Stimulated activated CD8-positive, alpha-beta memory T cell treated with anti-CD3 and anti-CD28 coated beads, Interleukin-4, amount 100 ng/mL, for 48 hours (primary cell): ENCODE data around the gene KHSRP.
"Not testable (repeated sequence)": the region's sequence is repeated elsewhere in the genome, so short reads cannot be mapped to it uniquely, and the experiment has no call there.

Source experiments
- DNase-seq: peaks from one replicate; pipeline ENCODE4 v3.0.0-alpha.2; 2020

Gene KHSRP

GRCh38 chr19:6417713-6418561 is 6.7 kb downstream of the KHSRP start:
- no peak for DNase-seq

- DNase-seq: no peak
Measured at GRCh38 chr19:6416658-6417405, 7.8 kb downstream of the KHSRP start.

GRCh38 chr19:6415591-6416190 is 8.9 kb downstream of the KHSRP start:
- no peak for DNase-seq

- DNase-seq: no peak
Measured at GRCh38 chr19:6414793-6415590, 9.6 kb downstream of the KHSRP start.

GRCh38 chr19:6413721-6414643 is 10.6 kb downstream of the KHSRP start:
- DNase-seq: no peak

GRCh38 chr19:6413291-6413690 is 11.3 kb downstream of the KHSRP start:
- no peak for DNase-seq

GRCh38 chr19:6412447-6413091 is 12.0 kb downstream of the KHSRP start:
- peak; percentile 77 for DNase-seq

- DNase-seq: no peak
Measured at GRCh38 chr19:6412061-6412446, 12.6 kb downstream of the KHSRP start.

- no peak for DNase-seq
Measured at GRCh38 chr19:6409346-6409745, 15.3 kb downstream of the KHSRP start.

GRCh38 chr19:6406401-6406800 is 18.2 kb downstream of the KHSRP start:
- DNase-seq: no peak

- DNase-seq: no peak
Measured at GRCh38 chr19:6402837-6403608, 21.6 kb downstream of the KHSRP start.

GRCh38 chr19:6402058-6402457 is 22.6 kb downstream of the KHSRP start:
- no peak for DNase-seq

- DNase-seq: not testable (repeated sequence)
Measured at GRCh38 chr19:6400062-6400944, 24.3 kb downstream of the KHSRP start.

GRCh38 chr19:6396305-6396704 is 28.3 kb downstream of the KHSRP start:
- DNase-seq: no peak

- DNase-seq: no peak
Measured at GRCh38 chr19:6394831-6395230, 29.8 kb downstream of the KHSRP start.

- DNase-seq: no peak
Measured at GRCh38 chr19:6393983-6394412, 30.6 kb downstream of the KHSRP start.

GRCh38 chr19:6393074-6393982 is 31.3 kb downstream of the KHSRP start, which contains the start of gene GTF2F1:
TSS of gene GTF2F1 (minus strand) at chr19:6393164. CDS start at chr19:6392995, 169 bp downstream.
- DNase-seq: peak; percentile 98
